DMS79 (cell line): ENCODE data around the gene CA9.
"Not testable (repeated sequence)": the region's sequence is repeated elsewhere in the genome, so short reads cannot be mapped to it uniquely, and the experiment has no call there.

Experiments used
- DNase-seq: peaks from one replicate; lab custom pipeline; 2025; lab: John Stamatoyannopoulos, UW

CA9 gene

DNA sequence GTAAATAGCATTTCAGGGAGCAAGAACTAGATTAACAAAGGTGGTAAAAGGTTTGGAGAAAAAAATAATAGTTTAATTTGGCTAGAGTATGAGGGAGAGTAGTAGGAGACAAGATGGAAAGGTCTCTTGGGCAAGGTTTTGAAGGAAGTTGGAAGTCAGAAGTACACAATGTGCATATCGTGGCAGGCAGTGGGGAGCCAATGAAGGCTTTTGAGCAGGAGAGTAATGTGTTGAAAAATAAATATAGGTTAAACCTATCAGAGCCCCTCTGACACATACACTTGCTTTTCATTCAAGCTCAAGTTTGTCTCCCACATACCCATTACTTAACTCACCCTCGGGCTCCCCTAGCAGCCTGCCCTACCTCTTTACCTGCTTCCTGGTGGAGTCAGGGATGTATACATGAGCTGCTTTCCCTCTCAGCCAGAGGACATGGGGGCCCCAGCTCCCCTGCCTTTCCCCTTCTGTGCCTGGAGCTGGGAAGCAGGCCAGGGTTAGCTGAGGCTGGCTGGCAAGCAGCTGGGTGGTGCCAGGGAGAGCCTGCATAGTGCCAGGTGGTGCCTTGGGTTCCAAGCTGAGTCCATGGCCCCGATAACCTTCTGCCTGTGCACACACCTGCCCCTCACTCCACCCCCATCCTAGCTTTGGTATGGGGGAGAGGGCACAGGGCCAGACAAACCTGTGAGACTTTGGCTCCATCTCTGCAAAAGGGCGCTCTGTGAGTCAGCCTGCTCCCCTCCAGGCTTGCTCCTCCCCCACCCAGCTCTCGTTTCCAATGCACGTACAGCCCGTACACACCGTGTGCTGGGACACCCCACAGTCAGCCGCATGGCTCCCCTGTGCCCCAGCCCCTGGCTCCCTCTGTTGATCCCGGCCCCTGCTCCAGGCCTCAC lies at the start of gene CA9:
TSS of gene CA9 (plus strand) at position 797 of the 893 bp plus-strand sequence. CDS start at position 829, 32 bp downstream.
- peak; percentile 56 for DNase-seq

DNA sequence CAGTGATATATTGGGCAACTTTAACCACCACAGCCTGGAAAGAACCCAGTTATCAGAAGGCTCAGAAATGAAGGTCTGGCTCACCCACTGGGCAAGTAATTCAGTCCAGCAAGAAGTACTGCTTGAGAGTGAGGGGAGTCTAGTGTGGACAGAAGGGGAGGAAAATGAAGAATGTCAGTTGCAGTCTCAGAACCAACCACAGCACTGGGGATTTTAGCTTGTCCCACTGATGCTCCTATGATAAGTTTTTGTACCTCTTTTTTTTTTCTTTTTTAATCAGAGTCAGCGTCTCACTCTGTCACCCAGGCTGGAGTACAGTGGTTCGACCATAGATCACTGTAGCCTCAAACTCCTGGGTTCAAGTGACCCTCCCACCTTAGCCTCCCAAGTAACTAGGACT lies 46.2 kb upstream of the CA9 start:
- DNase-seq, result no peak

DNA sequence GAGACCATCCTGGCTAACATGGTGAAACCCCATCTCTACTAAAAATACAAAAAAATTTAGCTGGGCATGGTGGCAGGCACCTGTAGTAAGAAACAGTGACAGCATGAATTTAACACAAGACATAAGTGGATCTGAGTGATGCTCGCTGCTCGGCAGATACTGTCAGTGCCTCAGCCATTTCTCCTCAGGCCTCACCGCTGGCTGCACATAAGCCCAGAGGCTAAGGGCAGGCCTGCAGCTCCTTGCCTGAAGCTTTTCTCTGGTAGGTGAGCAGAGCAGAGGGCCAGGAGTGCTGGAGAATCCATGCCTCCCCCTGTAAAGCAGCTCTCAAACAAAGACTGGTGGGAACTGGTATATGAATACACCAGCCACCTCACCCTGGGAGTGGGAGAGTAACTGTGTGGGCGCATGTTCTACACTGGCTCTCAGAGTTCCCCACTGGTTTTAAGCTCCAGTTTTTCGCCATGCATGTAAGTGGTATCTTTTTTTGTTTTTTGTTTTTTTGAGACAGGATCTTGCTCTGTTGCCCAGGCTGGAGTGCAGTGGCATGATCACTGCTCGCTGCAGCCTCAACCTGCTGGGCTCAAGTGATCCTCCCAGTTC lies 45.2 kb upstream of the CA9 start:
- no peak for DNase-seq

DNA sequence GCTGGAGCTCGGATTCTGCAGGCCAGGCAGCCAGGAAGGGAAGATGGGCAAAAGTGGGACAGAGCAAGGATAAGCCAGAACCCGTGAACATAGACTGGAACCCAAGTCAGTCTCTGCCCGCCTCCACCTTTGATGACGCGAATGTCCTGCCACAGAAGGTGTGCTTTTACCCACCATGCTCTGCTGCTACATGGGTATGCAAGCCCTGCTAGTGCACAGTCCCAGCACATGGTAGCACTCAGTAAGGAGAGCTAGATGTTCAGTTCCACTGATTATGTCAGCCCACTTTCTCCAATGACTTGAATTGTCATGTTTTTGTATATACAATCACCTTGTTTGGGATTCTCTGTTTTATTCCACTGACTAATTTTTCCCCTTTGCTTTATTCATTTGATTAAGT lies 44.1 kb upstream of the CA9 start:
- DNase-seq, result no peak

DNA sequence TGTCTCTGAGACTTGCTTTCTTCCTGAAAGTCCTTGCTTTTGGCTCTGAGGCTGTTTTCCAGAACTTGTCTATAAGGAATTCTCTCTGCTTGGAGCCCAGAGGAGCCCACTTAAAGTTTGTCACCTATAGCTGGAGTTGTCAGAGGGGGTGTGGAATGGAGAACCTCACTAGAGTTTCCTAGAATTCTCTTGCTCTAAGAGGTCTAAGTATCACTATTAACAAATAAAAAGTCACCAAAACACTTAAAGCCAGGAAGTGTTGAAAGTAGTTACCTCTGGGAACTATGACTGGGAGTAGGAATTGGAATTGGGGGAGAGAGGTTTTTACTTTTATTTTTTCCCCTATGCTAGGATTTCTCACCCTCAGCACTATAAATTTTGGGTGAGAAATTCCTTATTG lies 38.0 kb upstream of the CA9 start:
- no peak for DNase-seq

DNA sequence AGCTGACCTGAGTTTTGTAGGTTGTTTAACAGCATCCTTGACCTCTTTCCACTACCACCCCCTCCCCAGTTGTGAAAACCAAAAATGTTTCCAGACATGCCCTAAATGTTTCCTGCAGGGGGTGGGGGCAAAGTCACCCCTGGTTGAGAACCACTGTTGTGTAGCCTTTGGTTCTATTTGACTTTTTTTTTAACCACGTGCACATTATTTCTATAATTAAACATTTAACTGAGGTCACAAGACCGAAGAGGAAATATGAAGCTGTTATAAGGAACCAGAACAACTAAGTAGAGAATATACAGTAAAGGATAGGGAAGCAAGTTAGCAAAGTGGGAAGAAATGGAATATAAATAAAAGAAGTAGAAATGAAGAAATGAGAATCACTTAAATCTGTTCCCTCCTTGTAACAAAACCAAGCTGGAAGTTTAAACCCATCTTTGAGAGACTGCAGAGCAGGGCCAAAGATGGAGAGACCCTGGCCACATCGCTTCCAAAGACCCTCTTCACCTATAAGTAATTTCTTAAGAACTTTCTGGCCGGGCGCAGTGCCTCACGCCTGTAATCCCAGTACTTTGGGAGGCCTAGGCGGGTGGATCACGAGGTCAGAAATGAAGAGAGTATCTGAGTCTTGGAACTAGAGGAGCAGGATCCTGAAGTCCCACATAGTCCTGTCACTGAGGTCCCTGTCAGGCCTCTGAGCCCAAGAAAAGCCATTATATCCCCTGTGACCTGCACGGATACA lies 37.4 kb upstream of the CA9 start:
- no peak for DNase-seq

DNA sequence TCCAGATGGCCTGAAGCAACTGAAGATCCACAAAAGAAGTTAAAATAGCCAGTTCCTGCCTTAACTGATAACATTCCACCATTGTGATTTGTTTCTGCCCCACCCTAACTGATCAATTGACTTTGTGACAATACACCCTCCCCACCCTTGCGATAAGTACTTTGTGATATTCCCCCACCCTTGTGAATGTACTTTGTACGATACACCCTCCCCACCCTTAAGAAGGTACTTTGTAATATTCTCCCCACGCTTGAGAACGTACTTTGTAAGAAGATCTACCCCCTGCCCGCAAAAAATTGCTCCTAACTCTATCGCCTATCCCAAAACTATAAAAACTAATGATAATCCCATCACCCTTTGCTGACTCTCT lies 36.9 kb upstream of the CA9 start:
- not testable (repeated sequence) for DNase-seq

DNA sequence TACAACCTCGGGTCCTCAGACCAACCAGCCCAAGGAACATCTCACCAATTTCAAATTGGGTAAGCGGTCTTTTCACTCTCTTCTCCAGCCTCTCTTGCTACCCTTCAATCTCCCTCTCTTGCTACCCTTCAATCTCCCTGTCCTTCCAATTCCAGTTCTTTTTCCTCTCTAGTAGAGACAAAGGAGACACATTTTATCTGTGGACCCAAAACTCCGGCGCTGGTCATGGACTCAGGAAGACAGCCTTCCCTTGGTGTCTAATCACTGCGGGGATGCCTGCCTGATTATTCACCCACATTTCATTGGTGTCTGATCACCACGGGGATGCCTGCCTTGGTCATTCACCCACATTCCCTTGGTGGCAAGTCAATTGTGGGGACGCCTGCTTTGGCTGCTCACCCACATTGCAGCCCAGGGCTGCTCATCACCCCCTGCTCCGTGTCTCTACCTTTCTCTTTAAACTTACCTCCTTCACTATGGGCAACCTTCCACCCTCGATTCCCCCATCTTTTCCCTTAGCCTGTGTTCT lies 36.2 kb upstream of the CA9 start:
- not testable (repeated sequence) for DNase-seq

DNA sequence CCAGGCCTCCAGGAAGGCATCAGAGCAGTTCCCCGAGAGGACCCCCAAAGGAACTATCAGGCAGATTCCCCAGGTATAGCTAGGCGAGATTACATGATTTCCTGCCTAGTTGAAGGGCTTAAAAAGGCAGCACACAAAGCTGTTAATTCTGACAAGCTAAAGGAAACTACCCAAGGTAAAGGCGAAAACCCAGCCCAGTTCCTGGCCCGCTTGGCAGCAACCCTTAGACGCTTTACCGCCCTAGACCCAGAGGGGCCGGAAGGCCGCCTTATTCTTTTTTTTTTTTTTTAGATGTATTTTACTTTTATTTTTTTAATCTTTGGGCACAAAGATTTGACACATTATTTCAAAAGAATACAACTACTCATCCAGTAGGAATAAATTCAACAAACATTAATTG lies 35.0 kb upstream of the CA9 start:
- DNase-seq, result not testable (repeated sequence)

DNA sequence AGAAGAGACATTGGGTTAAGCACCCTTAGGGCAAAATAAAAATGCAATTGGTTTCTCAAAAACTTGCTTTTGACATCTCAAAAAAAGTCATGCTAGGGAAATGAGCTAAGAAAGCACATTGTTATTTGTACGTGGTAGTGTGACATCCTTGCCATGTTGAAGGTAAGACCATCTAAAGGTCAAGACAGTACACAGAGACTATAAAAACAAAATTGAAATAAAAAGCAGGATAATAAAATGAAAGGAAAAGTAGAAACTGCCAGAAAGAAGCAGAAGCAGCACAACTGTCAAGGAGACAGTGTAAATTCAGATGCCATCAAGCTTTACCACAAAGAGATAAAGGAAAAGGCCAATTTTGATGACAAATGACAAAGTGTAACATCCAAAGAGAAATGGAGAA lies 34.5 kb upstream of the CA9 start:
- not testable (repeated sequence) for DNase-seq

DNA sequence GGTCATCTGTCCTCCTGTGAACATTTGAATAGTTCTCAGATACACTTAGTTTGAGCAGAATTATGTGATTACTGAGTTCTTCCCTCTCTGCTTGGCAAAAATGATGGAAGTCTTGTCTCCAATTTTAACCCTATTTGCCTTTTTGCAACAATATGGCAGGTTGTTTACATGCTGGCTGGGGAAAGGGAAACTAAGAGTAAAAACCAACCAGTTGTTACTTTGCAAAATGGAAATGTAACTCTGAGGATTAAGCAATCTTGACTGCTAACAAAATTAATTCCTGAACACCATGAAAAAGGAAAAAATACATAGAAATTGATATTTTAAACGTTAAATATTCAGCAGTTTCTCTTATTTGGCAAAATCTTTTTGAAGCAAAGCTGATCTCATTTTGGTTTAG lies 34.1 kb upstream of the CA9 start:
- no peak for DNase-seq

DNA sequence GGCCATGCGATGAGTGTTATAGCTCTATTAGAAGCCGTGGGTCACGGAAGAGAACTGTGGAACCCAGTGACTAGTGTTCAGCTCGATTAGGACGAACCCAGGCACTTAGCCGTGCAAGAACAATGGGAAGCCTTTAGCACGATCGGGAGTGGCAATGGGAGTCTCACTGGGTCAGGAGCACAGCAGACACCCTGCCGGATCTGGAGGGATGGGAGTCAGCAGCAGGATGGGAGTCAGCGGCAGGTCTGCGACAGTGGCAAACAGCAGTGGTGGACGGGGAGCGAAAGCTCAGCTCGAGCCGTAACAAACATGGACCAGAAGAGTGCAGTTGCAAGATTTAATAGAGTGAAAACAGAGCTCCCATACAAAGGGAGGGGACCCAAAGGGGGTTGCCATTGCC lies 33.3 kb upstream of the CA9 start:
- not testable (repeated sequence) for DNase-seq

DNA sequence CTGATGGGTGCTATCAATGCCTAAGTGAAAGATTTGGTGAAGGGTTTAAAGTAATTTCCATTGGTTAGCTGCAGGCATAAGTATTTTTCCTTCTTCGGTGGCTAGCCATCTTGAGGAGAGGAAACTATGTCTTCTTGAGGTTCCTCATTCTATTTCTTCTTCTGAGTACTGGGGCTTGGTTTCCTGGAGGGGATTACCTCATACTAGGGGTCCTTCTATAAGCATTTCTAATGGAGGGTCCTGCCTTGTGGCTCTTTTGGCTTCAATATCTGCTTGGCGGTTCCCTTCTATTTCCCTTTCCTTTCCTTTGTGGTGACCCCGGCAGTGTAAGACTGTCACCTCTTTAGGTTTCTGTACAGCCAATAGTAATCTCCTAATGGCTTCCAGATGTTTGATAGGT lies 32.2 kb upstream of the CA9 start:
- DNase-seq, result not testable (repeated sequence)

DNA sequence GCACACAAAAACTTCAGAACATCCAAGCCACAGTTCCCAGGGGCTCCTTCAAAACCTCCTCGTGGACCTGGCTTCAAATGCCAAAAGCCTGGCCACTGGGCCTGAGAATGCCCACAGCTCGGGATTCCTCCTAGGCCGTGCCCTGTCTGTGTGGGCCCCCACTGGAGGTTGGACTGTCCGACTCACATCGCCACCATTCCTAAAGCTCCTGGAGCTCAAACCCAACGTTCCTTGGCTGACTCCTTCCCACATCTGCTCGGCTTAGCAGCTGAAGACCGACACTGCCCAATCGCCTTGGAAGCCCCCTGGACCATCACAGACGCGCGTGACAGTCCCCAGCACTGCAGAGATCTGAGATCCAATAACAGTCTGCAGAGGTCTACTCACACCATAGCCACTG lies 30.7 kb upstream of the CA9 start:
- no peak for DNase-seq

DNA sequence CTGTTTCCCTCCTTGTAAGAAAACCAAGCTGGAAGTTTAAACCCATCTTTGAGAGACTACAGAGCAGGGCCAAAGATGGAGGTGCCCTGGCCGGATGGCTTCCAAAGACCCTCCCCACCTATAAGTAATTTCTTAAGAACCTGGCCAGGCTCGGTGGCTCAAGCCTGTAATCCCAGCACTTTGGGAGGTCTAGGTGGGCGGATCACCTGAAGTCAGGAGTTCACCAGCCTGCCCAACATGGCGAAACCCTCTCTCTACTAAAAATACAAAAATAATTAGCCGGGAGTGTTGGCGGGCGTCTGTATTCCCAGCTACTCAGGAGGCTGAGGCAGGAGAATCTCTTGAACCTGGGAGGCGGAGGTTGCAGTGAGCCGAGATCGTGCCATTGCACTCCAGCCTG lies 28.0 kb upstream of the CA9 start:
- DNase-seq, result not testable (repeated sequence)

DNA sequence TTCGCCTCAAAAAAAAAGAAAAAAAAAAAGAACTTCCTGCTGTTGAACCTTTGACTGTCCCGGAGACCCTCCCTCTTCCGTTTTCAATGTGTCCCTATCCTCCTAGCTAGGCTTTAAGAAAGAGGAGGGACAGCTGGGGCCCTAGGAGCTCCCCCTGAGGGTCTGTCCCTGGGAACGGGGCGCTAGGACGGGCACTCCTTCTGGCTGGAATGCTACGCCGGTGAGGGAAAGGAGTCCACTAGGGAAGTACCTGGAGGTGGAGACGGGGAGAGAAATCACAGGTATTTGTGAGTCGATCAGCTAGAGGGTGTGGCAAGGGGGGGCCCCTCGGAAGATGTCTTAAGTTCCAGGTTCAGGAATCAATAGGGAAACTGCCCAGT lies 27.6 kb upstream of the CA9 start:
- peak; percentile 51 for DNase-seq

DNA sequence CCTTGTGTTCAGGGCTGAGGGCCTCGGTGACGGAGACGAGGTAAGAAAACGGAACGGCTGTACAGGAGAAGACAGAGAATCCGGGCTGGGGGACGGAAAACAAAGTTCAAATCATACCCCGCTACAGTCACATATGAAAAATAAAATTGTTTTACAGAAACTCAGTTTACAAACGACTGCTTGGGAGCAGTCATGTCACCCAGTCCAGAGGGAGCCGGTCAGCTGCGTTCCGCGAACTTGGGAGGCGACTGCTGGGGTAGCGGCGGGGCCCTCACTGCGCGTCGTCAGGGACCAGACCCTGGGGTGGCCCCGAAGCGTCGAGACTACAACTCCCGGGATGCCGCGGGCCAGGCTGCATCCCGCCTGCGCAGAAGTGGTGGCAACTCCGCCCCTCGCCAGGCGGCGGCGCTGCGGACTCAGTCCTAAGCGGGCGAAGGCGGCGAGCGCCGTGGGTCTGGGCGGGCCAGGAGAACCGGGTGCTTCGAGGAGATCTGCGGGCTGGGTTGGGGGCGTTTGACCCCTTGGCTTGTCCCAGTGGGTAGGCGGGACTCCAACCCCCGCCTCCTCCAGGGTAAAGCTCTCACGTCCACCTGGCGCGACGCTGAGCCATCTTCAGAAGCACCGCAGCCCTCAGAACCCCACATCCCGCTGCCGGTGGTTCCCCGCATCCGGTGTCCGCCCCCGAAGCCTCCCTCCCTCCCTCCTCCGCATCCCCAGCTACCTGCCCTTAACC lies 27.0 kb upstream of the CA9 start:
- peak; percentile 78 for DNase-seq

DNA sequence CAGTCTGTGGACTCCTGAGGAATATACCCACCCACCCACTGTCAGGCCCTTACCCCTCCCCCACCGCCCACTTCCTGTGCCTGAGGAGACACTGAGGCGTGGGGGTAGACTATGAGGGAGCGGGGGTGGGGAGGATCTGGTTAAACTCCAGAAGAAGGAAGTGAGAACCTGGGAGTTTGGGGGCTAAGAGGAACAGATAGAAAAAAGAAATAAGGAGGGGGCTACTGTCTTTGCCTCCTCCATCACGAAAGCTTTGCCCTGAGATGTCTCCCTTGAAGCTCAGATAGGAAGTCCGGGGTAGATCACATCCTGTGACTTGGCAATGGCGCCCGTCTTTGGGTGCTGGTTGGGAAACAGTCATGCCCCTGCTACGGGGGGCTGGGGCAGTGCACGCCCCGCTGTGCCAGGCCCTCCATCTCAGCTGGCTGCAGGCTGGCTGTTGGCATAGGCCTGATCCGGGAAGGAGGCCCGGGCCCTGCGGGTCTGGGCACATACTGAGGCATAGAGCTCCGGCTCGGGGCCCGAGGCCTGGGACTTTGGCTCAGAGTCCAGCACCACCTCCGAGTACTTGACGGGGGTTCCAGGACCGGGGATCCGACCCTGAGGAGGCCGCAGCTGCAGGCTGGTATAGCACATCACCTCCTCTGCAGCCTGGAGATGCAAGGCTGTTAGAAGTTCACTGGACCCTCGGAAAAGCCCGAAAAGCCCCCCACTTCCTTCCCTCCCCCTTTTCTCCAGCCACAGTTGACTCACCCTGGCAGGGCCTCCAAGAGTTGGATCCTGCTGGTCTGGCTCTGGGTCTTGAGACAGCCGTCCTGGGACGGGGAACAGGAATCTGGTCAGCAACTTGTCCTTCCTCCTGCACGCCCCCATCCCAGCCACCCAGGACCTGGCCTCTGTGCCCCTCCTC lies 24.0 kb upstream of the CA9 start:
- DNase-seq, result no peak

DNA sequence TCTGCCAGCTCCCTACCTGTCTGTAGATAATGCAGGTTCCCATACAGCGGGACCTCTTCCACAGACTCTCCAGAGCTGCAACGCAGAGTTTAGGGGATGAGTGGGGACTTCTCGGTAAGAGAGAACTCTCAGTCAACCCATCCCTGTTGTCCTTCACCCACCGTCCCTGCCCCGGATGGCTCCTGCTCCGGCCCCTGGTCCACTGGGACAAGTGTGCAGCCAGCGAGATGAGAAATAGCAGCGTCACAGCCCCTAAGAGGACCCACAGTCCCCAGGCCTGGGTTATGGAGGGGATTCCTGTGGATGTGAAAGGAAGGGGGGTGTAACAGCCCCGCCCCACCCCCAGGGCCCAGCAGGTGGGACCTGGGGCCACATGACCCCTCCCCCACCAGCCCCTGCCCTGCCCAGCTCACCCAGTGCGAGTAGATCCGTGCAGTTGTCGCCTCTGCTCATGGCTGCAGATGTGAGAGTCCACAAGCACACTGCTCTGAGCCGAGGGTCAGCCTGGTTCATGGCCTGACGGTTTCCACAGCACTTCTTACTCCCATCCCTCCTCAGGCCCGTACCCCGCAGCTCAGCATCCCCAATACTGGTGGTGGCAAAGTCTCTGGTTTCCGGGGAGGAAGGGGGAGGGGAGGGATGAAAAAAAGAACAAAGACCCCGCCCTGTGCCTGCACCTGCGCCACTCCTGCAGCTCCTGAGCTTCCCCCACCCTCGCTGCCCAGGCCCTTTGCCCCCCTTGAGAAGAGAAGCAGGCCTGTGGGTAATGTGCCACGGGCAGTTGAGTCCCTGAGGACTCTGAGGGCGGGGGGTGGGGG lies 23.2 kb upstream of the CA9 start, which contains the start of gene SIT1:
TSS of gene SIT1 (minus strand) at position 591 of the 818 bp plus-strand sequence. CDS start at position 513, 78 bp downstream.
- DNase-seq, result peak; percentile 41
